SU-DHL-6 (cell line): Measurements from ENCODE around the gene SORCS2.

Experiments used
- H2AFZ ChIP-seq: fragments of 200-600 bp; sonication (generic); 2 replicates; pipeline ENCODE4 v1.6.1; 2014; ENCODE audit warnings: low read depth, mild to moderate bottlenecking, moderate library complexity, mixed read lengths, antibody characterized with exemption, low read length; ENCODE audit not compliant: severe bottlenecking
- H3F3A ChIP-seq: fragments of 200-600 bp; shearing (Covaris generic); 2 replicates; pipeline ENCODE4 v1.6.0; 2016; ENCODE audit warnings: antibody characterized with exemption, mild to moderate bottlenecking; ENCODE audit not compliant: insufficient read depth
- H3K27ac ChIP-seq: fragments of 200-600 bp; sonication (generic); 2 replicates; pipeline ENCODE4 v1.5.1; 2016; ENCODE audit warnings: low read depth, mild to moderate bottlenecking, low read length, moderate library complexity, mixed read lengths
- H3K27me3 ChIP-seq: fragments of 200-600 bp; sonication (generic), shearing (Covaris generic); 2 replicates; pipeline ENCODE4 v1.6.0; 2014; ENCODE audit warnings: mild to moderate bottlenecking, low read length
- H3K36me3 ChIP-seq: fragments of 200-600 bp; sonication (generic); 2 replicates; pipeline ENCODE4 v1.6.1; 2014; ENCODE audit warnings: mild to moderate bottlenecking, low read length, mixed read lengths
- H3K4me2 ChIP-seq: fragments of 300-600, 200-600 bp; shearing (Covaris generic), sonication (generic); 2 replicates; pipeline ENCODE4 v1.6.0; 2014; ENCODE audit warnings: low read length, low read depth, mild to moderate bottlenecking; ENCODE audit not compliant: poor library complexity, severe bottlenecking
- H3K4me3 ChIP-seq: fragments of 200-600 bp; sonication (generic); 2 replicates; pipeline ENCODE4 v1.5.1; 2014; ENCODE audit warnings: antibody characterized with exemption, low read length, mild to moderate bottlenecking, mixed read lengths; ENCODE audit not compliant: insufficient read depth, poor library complexity, severe bottlenecking
- H3K79me2 ChIP-seq: fragments of 200-600 bp; sonication (generic); 2 replicates; pipeline ENCODE4 v1.6.1; 2014; ENCODE audit warnings: mild to moderate bottlenecking, low read length, moderate library complexity; ENCODE audit not compliant: insufficient read depth
- H3K9ac ChIP-seq: fragments of 200-600 bp; sonication (generic); 2 replicates; pipeline ENCODE4 v1.7.0; 2014; ENCODE audit warnings: mild to moderate bottlenecking, low read length
- H3K9me2 ChIP-seq: fragments of 200-600 bp; sonication (generic); replicated peaks from 2 replicates; pipeline ENCODE4 v1.6.1; 2014; ENCODE audit warnings: low read length; ENCODE audit not compliant: insufficient read depth
- H3K9me3 ChIP-seq: fragments of 200-600 bp; sonication (generic); 2 replicates; pipeline ENCODE4 v1.6.1; 2014; ENCODE audit warnings: low read length, mixed read lengths; ENCODE audit not compliant: insufficient read depth
- H4K20me1 ChIP-seq: fragments of 200-600 bp; sonication (generic); 2 replicates; pipeline ENCODE4 v1.6.1; 2014; ENCODE audit warnings: low read depth, mild to moderate bottlenecking, antibody characterized with exemption, low read length, moderate library complexity, mixed read lengths
- EZH2phosphoT487 ChIP-seq: fragments of 200-600 bp; sonication (generic), shearing (Covaris generic); conservative IDR thresholded peaks from 2 replicates; pipeline ENCODE4 v1.6.1; 2018; ENCODE audit warnings: mild to moderate bottlenecking, antibody characterized with exemption, low read length, moderate library complexity, mixed read lengths
- TF ChIP-seq, protein P1 (sequence below): fragments of 200-600 bp; sonication (generic); IDR thresholded peaks from one replicate; pipeline ENCODE4 v1.5.1; 2017; ENCODE audit warnings: antibody characterized with exemption, mild to moderate bottlenecking, low read length, moderate library complexity; ENCODE audit not compliant: insufficient read depth, poor library complexity, severe bottlenecking

The SORCS2 gene

DNA sequence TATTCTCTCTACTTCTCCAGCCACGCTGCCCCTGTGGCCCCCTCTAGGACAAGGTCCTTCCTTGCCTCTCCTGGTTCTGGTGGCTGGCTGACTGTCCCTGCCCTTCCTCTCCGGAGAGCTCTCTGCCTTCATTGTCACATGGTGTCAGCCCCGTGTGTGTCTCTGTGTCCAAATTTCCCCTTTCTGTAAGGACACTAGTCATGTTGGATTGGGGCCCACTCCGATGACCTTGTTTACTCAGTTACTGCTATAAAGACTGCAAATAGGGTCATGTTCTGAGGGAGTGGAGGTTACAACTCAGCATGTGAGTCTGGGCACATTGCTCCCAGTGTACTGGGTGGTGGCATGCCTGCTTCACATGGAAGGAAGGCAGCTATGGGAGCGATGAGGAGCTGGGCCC, 371.9 kb downstream of the SORCS2 start:
- H3F3A ChIP-seq: no peaks in the 10 kb centered on the region
- no peaks in the 10 kb centered on the region for H3K27me3 ChIP-seq
- H3K4me2 ChIP-seq: no peak overlapping the region
- no peaks in the 10 kb centered on the region for H3K9me3 ChIP-seq
- no peaks in the 10 kb centered on the region for H3K9me2 ChIP-seq
- H3K9ac ChIP-seq: no peak overlapping the region
- no peak overlapping the region for H2AFZ ChIP-seq
- no peak overlapping the region for H3K27ac ChIP-seq
- TF ChIP-seq, protein P1, sequence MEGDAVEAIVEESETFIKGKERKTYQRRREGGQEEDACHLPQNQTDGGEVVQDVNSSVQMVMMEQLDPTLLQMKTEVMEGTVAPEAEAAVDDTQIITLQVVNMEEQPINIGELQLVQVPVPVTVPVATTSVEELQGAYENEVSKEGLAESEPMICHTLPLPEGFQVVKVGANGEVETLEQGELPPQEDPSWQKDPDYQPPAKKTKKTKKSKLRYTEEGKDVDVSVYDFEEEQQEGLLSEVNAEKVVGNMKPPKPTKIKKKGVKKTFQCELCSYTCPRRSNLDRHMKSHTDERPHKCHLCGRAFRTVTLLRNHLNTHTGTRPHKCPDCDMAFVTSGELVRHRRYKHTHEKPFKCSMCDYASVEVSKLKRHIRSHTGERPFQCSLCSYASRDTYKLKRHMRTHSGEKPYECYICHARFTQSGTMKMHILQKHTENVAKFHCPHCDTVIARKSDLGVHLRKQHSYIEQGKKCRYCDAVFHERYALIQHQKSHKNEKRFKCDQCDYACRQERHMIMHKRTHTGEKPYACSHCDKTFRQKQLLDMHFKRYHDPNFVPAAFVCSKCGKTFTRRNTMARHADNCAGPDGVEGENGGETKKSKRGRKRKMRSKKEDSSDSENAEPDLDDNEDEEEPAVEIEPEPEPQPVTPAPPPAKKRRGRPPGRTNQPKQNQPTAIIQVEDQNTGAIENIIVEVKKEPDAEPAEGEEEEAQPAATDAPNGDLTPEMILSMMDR: no peak
- no peak for TF ChIP-seq EZH2phosphoT487
- no peaks in the 10 kb centered on the region for H3K36me3 ChIP-seq
- no peak overlapping the region for H3K4me3 ChIP-seq
- no peaks in the 10 kb centered on the region for H4K20me1 ChIP-seq
- H3K79me2 ChIP-seq: no peaks in the 10 kb centered on the region

DNA sequence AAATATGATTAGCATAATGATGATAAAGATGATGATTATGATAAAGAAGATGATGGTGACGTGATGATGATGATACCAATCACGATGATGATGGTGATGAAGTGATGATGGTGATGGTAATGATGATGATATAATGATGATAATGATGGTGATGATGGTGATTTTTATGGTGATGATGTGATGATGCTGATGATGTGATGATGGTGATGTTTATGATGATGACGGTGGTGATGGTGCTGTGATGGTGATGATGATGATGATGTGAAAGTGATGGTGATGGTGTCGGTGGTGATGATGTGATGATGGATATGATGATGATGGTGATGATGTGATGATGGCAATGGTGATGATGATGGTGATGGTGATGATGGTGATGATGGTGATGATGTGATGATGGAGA, 373.1 kb downstream of the SORCS2 start:
- H3K79me2 ChIP-seq: no peaks in the 10 kb centered on the region
- no peaks in the 10 kb centered on the region for H3K9me3 ChIP-seq

DNA sequence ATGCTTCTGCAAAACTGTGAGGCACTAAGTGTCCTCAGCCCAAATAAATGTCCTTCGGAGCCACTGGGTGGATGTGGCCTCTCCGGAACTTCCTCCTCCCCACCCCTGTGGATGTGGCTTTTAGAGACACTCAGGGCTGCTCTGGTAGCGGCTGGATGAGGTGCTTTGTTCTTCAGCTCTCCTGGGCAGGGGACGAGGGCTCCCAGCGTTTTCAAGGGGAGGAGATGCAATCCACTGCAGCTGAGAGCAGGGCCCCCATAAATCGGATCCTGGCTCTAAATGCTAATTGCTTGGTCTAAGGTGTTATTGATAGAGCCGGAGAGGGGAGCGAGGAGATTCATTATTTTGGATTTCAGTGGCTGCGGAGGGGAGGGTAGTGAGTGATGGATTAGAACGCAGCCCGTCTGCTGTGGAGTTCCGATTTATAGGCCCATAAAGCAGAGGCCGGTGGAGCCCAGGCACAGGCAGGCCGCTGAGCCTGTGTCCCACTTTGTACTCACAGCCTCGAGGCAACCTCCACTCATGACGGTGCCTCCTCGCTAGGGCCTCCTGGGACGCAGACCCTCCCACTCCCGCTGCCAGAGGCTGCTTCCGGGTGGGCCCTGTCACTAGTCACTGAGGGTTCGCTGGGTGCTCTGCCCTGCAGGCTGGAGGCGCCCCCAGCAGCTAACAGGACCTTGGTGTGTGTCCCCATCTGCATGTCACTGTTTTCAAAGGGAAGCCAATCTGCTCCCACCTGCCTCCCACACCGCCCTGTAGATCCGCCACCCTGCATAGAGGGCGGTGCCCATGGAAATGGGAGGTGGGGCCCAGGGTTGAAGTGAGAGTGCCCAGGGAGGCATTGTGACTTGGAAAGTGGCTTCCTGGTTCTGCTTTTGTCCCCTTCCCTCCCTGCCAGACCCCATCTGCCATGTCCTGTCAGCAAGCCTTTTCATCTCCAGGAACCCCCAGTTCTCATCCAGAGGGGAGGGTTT, 377.8 kb downstream of the SORCS2 start:
- TF ChIP-seq EZH2phosphoT487: no peak
- TF ChIP-seq, protein P1: no peak
- H3K36me3 ChIP-seq: no peaks in the 10 kb centered on the region
- no peak overlapping the region for H2AFZ ChIP-seq
- H3K4me2 ChIP-seq: no peak overlapping the region
- H3K9me3 ChIP-seq: no peaks in the 10 kb centered on the region
- no peak overlapping the region for H3K27ac ChIP-seq
- no peaks in the 10 kb centered on the region for H4K20me1 ChIP-seq
- no peaks in the 10 kb centered on the region for H3K27me3 ChIP-seq
- no peaks in the 10 kb centered on the region for H3K9me2 ChIP-seq
- no peaks in the 10 kb centered on the region for H3K79me2 ChIP-seq
- no peaks in the 10 kb centered on the region for H3F3A ChIP-seq
- H3K9ac ChIP-seq: no peak overlapping the region
- no peak overlapping the region for H3K4me3 ChIP-seq

More for the DNA sequence above, 373.1 kb downstream of the SORCS2 start:
- no peak overlapping the region for H3K4me3 ChIP-seq
- no peak overlapping the region for H2AFZ ChIP-seq
- H3K9ac ChIP-seq: no peak overlapping the region
- no peaks in the 10 kb centered on the region for H3F3A ChIP-seq
- no peak for TF ChIP-seq EZH2phosphoT487
- TF ChIP-seq, protein P1: no peak
- no peak overlapping the region for H3K27ac ChIP-seq
- no peak overlapping the region for H3K4me2 ChIP-seq
- no peaks in the 10 kb centered on the region for H3K9me2 ChIP-seq
- no peaks in the 10 kb centered on the region for H4K20me1 ChIP-seq
- no peaks in the 10 kb centered on the region for H3K27me3 ChIP-seq
- no peaks in the 10 kb centered on the region for H3K36me3 ChIP-seq
